HCEC 1CT (cell line): ENCODE measurements around the gene SLC1A2.
A peak's percentile ranks its signal among the peaks of the same experiment; 100 is the strongest.

ENCODE experiments used
- DNase-seq: peaks from one replicate; pipeline ENCODE4 v3.0.0-alpha.2; 2017

Gene SLC1A2

GRCh38 chr11:35347921-35348331, 71.4 kb downstream of the SLC1A2 start:
- peak; percentile 63 for DNase-seq

GRCh38 chr11:35347173-35347878, 72.0 kb downstream of the SLC1A2 start:
- DNase-seq: no peak

- no peak for DNase-seq
These were observed 72.7 kb downstream of the SLC1A2 start for GRCh38 chr11:35346472-35347156.

- no peak for DNase-seq
These were observed 74.4 kb downstream of the SLC1A2 start for GRCh38 chr11:35344681-35345574.

GRCh38 chr11:35343033-35343598, 76.2 kb downstream of the SLC1A2 start:
- no peak for DNase-seq

GRCh38 chr11:35340715-35341114, 78.6 kb downstream of the SLC1A2 start:
- no peak for DNase-seq

- no peak for DNase-seq
These were observed 79.3 kb downstream of the SLC1A2 start for GRCh38 chr11:35340071-35340470.

- DNase-seq: peak; percentile 35
These were observed 80.4 kb downstream of the SLC1A2 start for GRCh38 chr11:35338921-35339320.

- DNase-seq: peak; percentile 21
These were observed 81.4 kb downstream of the SLC1A2 start for GRCh38 chr11:35337914-35338305.

- peak; percentile 100 for DNase-seq
These were observed 82.0 kb downstream of the SLC1A2 start for GRCh38 chr11:35337136-35337913.

- DNase-seq: no peak
These were observed 82.6 kb downstream of the SLC1A2 start for GRCh38 chr11:35336726-35337125.

GRCh38 chr11:35335226-35335625, 84.1 kb downstream of the SLC1A2 start:
- no peak for DNase-seq

GRCh38 chr11:35334385-35335090, 84.8 kb downstream of the SLC1A2 start:
- no peak for DNase-seq

- DNase-seq: no peak
These were observed 86.8 kb downstream of the SLC1A2 start for GRCh38 chr11:35332524-35332923.

- DNase-seq: no peak
These were observed 88.4 kb downstream of the SLC1A2 start for GRCh38 chr11:35330931-35331330.

- no peak for DNase-seq
These were observed 89.0 kb downstream of the SLC1A2 start for GRCh38 chr11:35330156-35330889.

- no peak for DNase-seq
These were observed 91.5 kb downstream of the SLC1A2 start for GRCh38 chr11:35327829-35328228.

GRCh38 chr11:35326266-35326879, 93.0 kb downstream of the SLC1A2 start:
- DNase-seq: no peak

- no peak for DNase-seq
These were observed 94.4 kb downstream of the SLC1A2 start for GRCh38 chr11:35324981-35325380.

- DNase-seq: no peak
These were observed 95.0 kb downstream of the SLC1A2 start for GRCh38 chr11:35324183-35324886.
